ENCODE results near the gene KIF26B. TPM values are rescaled to one million over a fixed set of nuclear protein-coding genes. Genes with fewer than 3 reads are reported as not detected.

Gene KIF26B
- total RNA-seq, 2 donors from 2014 or later = 0.83 to 1.3 TPM

DNA sequence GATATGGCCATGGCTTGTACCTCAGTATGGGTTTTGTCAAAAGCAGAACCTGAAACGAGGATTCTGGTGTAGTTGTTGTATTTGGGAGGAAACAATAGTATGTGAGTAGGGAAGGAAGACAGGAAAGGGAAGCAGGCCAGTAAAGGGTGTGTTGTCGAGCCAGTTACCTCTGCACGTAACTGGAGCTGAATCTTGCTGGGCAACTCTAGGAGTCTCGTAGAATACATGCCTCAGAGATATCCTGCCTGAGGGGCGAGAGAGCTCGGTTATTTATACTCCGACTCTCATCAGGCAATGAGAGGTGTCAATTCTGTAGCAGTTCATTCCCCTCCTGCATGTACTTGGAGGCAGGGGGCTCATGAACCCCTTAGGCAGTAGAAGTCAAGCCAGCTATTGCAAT lies 45.9 kb upstream of the KIF26B start:
- Histone ChIP-seq H3K4me3 (no peak overlapping the region), H3K27ac (no peak overlapping the region), H3K27me3 (no peaks in the 10 kb centered on the region), H3K36me3 (no peaks in the 10 kb centered on the region), H3K9me3 (no peaks in the 10 kb centered on the region), H3K4me1 (no peaks in the 10 kb centered on the region)
- TF ChIP-seq CTCF (IDR thresholded peaks at IDR 0.05) = no peak
- DNase-seq (ENCODE audit: low spot score) = no peak

DNA sequence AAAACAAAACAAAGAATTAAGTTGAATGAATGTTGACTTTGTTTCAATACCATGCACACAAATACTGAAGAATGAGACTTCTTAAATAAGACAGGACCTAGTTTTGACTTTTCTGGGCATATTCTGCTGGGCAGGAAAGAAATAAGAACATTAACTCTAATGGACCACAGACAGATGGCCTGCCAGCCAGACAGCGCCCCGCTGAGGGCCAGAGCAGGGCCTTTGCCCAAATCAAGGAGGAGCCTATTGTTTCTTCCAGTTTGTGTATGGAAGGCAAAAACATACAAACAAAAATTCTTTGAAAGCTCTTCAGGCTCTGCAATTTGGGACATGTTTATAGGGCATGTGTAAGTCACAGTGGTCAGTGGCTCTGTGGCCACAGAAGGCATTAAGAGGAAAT lies 44.4 kb upstream of the KIF26B start:
- no peak for DNase-seq (ENCODE audit: low spot score)
- Histone ChIP-seq H3K27me3 (no peaks in the 10 kb centered on the region), H3K4me1 (no peaks in the 10 kb centered on the region), H3K9me3 (no peaks in the 10 kb centered on the region), H3K27ac (no peak overlapping the region), H3K4me3 (no peak overlapping the region), H3K36me3 (no peaks in the 10 kb centered on the region)
- TF ChIP-seq CTCF (IDR thresholded peaks at IDR 0.05) = no peak

GRCh38 chr1:245111073-245111472 lies 43.7 kb upstream of the KIF26B start:
- H3K4me1 ChIP-seq = no peaks in the 10 kb centered on the region
- H3K27ac ChIP-seq = no peak overlapping the region
- H3K27me3 ChIP-seq = no peaks in the 10 kb centered on the region
- DNase-seq (ENCODE audit: low spot score) = no peak
- H3K9me3 ChIP-seq = no peaks in the 10 kb centered on the region
- no peaks in the 10 kb centered on the region for H3K36me3 ChIP-seq
- no peak overlapping the region for H3K4me3 ChIP-seq
- TF ChIP-seq CTCF (IDR thresholded peaks at IDR 0.05) = no peak

DNA sequence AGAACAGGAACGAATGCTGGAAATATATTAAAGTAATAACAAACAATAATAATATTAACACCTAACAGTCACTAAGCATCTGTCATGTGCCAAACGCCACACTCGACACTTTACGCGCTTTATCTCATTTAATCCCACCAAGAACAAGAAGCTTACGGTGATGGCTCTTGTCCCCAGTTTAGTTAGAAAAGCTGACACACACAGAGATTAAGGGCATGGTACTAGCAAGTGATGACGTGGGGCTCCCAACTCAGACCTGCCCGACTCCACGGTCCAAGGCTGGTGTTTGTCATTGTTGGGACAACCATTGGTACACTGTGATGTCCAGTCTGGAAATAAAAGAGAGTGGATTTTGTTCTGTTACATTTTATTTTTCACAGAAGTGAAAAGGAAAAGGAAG lies 41.1 kb upstream of the KIF26B start:
- H3K27me3 ChIP-seq = no peaks in the 10 kb centered on the region
- no peaks in the 10 kb centered on the region for H3K9me3 ChIP-seq
- DNase-seq (ENCODE audit: low spot score) = no peak
- no peak for TF ChIP-seq CTCF (IDR thresholded peaks at IDR 0.05)
- H3K4me3 ChIP-seq = no peak overlapping the region
- no peaks in the 10 kb centered on the region for H3K36me3 ChIP-seq
- H3K27ac ChIP-seq = no peak overlapping the region
- no peaks in the 10 kb centered on the region for H3K4me1 ChIP-seq

DNA sequence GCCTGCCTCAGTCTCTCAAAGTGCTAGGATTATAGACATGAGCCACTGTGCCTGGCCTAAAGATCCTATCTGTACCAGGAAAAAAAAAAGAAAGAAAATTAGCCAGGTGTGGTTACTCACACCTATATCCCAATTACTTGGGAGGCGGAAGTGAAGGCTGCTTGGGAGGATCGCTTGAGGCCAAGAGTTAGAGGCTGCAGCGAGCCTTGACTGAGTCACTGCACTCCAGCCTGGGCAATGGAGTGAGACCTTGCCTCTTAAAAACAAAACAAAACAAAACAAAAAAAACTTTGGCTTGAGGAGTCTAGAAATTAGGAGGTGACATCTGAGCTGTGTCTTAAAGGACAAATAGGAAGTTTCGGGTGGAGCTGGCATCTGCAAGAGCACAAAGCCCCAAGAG lies 38.7 kb upstream of the KIF26B start:
- no peak for DNase-seq (ENCODE audit: low spot score)
- Histone ChIP-seq H3K9me3 (no peaks in the 10 kb centered on the region), H3K4me1 (no peaks in the 10 kb centered on the region), H3K27ac (no peak overlapping the region), H3K27me3 (no peaks in the 10 kb centered on the region), H3K4me3 (no peak overlapping the region), H3K36me3 (no peaks in the 10 kb centered on the region)
- no peak for TF ChIP-seq CTCF (IDR thresholded peaks at IDR 0.05)

DNA sequence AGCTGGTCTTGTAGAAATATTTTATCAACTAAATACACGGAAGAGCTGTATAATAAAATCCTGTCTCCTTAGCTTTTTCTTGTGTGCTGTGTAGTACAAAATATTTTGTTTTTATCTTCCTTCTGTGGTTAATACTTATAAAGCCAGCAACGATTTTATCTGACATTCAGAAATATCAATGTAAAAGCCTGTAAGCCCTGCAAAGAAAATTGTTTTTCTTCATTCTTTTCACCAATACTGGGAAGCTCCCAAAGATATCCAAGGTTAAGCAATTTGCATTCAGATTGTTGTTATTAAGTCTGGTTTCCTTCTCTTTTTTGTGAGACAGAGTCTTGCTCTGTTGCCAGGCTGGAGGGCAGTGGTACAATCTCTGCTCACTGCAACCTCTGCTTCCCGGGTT lies 38.0 kb upstream of the KIF26B start:
- Histone ChIP-seq H3K27ac (no peak overlapping the region), H3K4me3 (no peak overlapping the region), H3K36me3 (no peaks in the 10 kb centered on the region), H3K4me1 (no peaks in the 10 kb centered on the region), H3K27me3 (no peaks in the 10 kb centered on the region), H3K9me3 (no peaks in the 10 kb centered on the region)
- TF ChIP-seq CTCF (IDR thresholded peaks at IDR 0.05) = no peak
- no peak for DNase-seq (ENCODE audit: low spot score)
